Mesenteric fat pad (tissue), 1 donor: Measurements from ENCODE around the gene MRPL36. TPM values are rescaled to one million over a fixed set of nuclear protein-coding genes. Genes with fewer than 3 reads are reported as not detected.

Source experiments
- DNase-seq: peaks from one replicate; pipeline ENCODE4 v3.0.0-alpha.2; 2020; ENCODE audit warnings: low spot score
- total RNA-seq: library from RNA; stranded (reverse); fragmentation: NEBNext Ultra II Directional; extraction: Animal tissue kit (Norgen Biotek cat#: 25700); gene quantifications from one replicate; pipeline ENCODE4 v1.2.1, GENCODE V29; 2021
- donor health status: DM: yes; HTN: yes; CAD: no.

Gene MRPL36
- total RNA-seq, 1 donor from 2014 or later = 50.4 TPM

DNA sequence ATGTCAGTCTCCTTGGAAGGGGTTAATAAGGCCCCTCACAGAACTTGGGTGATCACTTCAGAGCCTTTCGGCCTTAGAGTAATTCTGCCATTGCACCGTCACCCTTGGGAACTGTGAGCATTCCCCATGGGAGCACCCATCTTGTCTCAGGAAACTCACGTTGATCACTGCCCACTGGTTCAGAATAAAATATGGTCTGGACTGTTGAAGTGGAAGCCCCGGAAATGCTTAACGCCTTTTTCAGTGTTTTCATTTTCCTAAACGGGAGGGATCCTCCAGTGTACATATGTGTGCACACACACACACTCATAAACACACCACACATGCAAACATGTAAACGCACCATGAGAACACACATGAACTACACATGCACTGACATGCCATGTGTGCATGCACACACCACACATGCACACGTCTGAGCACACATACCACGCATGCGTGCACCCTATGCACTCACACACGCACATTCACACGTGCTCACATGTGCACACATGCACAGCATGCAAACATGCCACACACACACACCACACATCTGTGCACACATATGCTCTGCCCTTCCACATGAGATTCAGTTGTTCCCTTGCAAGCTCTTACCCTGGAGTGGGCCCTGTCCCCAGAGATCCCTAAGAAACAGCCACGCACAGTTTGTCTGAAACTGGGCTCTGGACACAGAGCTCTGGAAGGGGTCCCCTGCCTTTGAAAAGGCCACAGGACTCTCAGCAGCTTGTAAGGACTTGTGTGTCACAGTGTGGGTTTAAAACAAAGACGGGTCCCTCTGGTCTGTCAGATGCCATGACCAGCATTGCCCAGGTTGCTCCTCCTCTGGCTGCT, 17.0 kb downstream of the MRPL36 start:
- DNase-seq = no peak

DNA sequence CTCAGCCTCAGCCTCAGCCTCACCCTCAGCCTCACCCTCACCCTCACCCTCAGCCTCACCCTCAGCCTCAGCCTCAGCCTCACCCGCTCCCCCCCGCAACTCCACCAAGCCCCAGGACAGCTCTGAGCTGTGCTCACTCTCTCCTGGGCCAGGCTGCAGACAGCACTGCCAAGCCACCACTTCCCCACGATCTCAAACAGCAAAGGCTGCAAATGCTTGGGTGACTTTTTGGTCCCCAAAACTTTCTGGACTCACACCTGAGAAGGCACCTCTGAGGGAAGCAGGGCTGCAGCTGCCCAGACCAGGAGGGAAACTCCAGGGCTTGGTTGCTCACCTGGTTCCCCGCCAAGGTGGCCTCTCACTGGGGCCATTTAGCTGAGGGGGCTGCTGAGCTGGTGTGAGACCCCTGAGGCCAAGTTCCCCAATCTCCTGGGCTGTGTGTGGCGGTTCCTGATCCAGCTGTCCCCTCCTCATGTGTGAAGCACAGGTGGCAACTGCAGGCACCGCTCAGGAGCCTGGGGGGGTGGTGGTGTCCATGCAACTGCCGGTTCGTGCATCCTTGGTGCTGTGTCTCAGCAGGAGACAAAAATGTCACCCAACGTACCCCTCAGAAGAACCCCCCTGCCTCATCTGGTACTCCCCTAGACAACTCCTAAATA, 17.8 kb downstream of the MRPL36 start:
- DNase-seq = no peak

DNA sequence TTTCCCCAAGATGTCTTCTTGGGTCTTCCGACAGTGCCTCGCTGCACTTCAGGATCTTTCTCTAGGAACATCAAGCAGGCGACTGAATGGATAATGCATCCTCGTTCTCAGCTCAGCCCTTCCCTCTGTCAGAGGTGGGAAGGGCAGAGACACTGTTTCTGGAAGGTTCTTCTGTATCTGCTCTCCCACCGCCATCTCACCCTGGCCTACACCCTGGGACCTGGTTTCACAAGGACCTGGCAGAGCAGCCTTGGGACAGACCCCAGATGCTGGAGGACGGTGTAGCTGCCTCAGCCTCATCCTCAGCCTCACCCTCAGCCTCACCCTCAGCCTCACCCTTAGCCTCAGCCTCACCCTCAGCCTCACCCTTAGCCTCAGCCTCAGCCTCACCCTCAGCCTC, 18.5 kb downstream of the MRPL36 start:
- no peak for DNase-seq

DNA sequence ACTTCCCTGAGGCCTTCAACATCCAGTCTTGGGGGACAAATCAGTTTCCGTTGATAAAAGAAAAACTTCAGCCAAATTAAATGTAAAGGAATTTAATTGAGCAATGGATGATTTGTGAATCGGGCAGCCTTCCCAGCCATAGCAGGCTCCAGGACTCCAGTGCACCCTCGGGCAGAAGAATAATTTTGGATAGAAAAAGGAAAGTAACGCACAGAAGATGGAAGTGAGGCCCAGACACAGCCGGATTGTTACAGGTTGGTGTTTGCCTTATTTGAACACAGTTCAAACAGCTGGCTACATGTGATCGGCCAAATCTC, 19.1 kb downstream of the MRPL36 start:
- DNase-seq = no peak

DNA sequence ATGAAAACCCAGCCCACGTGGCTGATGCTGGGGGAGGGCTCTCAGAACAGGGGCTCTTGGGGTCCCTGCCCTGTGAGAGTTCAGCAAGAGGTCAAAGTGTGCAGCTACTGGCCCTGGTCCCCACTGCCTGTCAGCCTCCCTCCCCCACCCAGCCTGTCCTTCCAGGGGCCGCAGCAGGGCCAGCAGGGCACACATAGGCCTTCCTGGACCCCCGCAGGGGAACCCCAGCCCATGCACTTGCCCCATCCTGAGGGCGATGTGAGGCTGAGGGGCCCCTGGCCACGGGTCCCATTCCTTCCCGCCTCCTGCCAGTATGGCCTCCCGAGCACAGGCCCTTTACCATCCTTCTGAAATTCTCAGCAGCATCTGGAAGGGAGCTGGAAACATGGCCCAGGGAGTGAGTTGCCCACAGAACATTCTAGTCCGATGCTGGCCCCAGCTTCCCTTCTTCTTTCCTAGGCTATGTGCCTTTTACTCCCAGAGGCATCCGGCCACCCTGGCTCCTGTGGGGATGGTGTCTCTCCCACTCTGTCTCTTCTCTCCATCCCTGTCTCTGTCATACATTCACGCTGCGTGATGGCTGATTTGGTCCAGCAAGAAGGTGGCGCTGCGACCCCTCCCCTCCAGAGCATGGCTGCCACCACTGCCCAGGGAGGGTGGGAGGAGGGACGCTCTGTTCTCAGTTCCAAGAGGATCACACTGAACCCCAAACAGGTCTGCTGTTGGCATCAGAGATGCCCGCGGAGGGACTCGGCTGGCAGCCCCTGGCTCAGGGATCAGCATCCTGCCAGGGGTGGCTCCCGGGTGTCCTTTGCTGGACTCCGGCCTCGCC, 19.6 kb downstream of the MRPL36 start:
- no peak for DNase-seq

DNA sequence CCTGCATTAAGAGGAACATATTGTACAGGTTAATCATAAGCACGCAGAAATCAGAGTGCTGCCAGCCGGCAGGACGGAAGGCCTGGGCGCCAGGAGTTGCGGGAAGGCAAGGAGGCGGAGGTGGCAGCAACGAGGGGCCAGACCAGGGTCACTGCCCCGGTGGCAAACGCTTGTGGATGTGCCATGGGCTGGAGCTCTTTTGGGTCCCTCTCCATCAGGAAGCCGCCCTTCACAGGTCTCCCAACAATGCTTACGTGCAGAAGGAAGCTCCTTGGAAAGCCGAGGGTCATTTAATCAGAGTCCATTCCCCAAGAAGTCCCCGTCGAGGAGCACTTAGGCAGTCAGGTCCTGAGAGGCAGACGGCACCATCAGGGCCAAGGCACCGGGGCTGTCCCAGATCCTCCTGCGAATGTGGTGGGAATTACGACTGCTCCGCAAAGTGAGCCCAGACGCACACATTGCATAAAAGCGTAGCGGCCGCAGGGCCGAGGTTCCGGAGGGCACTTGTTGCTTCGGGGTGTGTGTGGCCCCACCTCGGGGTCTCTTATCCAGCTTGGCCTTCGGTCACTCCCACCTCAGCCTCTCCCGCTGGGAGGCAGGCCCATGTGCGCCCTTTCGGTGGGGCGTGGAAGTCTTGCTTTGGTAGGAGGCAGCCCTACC, 20.5 kb downstream of the MRPL36 start:
- DNase-seq = no peak

DNA sequence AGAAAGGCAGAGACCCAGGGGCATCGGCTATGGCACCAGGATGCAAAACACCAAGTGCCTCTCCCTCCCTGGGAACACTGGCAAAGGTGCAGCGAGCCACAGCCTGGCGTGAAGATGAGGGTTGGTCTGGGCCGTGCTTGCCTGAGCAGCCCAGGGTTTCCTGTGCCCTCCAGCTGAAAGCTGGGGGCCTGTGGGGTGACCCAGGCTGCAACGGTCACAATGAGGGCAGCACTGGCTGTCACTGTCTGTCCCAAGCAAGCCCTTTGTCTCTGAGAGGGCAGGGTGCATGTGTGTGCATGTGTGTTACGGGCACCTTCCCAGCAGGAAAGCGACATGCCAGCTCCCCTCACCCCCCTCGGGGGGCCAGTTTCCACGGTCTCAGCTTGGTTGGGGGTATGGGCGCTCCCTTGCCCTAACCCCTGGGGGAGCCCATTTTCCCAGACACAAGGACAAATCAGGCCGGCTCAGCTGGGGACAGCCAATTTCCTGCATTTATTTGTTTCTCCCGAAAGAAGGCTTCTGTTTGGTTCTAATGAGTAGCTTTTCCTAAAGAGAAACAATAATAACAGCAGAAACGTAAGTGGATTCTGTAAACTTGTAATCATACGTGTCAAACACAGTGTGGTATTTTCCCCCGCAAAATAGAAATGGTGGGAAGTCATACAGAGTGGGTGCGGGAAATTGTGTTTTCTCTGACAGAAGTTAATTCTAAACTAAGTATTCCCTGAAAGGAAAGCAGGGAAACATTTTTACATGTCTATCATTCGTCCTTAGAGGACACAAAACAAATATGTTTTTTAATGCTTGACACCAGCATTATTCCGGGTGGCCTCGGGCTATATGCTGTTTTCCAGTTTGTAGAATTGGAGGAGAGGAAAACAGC, 21.3 kb downstream of the MRPL36 start:
- DNase-seq = no peak

DNA sequence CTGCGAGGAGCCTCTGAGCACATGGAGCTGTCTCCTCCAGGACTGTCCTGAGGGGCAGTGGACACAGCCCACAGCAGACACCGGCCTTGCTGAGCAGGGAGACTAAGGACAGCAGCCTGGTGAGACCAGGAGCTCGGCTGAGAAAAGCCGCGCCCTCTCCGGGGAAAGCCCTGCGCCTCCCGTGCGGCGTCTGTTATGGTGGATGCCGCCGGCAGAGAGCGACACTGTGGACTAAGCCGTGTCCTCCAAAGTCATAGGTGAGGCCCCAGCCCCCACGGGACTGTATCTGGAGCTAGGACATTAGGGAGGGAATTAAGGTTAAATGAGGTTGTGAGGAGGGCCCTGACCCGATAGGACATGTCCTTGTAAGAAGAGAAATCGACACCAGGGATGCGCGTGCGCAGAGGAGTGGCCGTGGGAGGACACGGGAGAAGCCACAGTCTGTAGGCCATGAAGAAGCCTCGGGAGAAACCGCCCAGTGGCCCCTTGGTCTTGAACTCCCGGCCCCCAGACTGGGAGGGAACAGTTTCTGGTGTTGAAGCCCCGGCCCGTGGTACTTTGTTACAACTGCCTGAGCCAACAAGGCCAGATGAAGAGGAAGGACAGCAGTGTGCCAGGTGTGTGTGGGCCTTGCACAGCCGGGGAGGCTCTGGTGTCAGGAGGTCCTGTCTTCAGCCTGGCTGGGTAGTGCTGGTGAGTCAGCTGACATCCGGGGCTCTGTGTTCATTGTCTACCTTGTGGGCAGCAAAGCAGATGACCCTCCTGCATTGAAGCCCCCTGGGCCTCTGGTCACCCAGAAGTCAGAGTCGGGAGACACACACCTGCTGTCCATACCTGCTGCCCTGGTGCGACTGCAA, 22.1 kb downstream of the MRPL36 start:
- DNase-seq = no peak

DNA sequence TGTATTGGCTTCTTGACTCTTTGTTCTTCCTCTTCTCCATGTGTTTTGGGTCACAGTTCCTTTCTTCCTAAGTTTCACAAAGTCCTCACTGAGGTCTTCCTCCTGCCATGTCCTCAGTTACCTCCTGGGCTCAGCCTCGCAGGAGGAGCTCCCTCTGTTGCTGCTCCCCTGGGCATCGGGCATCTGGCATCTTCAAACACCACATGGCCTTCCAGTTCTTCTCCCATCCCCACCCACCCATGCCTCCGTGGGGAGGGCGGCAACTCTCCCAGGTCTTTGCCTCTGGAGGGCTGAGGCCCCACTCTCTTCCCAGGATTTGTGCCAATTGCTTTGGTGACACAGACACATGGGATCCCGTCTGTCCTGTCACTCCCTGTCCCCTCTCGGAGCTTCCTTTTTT, 22.8 kb downstream of the MRPL36 start:
- no peak for DNase-seq

DNA sequence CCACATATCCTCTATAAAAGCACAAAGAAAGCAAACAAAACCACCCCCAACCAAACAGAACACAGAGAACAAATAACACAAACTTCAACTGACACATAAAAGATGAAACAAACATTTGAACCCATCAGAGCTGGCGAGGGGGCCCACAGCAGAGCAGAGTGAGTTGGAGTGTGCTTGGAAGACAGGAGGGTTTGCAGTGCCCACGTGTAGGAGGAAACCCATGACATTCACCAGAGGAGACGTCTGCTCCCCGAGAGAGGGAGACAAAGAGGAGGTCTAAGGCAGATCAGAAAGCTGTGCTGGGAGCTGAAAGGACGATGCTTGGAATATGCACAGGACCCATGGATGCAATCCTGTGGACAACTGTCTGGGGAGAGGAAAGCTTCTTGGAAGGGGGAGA, 27.0 kb downstream of the MRPL36 start:
- DNase-seq = no peak

DNA sequence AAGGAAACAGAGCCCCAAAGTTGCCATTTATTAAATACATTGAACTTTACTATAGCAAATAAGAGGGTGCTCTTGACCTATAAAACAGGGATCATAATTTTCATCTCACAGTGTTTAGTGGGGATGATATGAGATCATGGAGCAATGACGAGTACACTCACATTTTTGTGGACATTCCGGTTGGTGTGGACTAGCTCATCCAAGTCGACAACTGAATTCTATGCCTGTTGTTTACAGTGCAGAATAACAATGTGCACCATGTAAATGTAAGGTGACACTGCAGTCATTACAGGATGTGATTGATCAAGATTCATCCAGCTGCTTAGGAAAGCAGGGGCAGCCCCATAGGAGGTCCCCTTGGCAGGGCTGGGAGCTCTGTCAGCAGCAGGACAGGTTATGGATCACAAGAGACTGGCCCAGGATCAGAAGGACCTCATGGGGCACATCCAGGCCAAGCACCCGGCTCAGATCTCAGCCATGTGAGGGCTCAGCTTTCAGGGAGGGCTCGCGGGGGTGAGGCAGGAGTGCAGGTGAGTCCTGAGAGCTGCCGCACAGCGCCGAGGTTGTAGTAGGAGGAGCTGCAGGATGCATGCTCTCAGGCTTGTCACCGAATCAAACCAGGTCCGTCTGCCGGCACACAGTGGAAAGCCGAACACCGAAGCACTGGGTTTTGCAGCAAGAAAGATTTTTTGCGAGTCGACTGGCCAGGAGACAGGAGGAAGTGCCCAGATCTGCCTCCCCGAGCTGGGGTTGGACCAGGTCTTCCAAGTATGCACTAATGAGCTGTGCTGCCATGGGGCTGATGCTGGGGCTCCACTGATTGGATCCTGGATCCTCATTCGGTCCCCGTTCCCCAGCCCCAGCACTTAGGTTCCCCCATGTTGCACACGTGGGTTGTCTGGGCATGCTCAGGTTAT, 28.2 kb downstream of the MRPL36 start:
- DNase-seq = no peak

DNA sequence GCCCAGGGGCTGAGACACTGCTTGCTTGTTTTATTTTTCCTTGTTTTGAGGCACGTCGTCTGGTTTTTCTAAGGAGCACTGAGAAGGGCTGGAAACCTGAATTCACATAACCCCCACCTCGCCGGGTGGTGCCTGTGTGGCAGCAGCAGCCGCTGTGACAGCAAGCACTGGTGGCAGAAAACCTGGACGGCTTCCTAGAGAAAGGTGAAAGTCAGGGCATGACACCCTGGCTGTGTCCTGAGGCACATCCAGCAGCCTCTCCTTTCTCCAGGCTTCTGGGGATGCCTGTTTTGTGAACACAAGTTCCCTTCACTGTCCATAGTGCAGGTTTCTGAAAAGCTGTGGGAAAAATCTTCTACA, 29.2 kb downstream of the MRPL36 start:
- DNase-seq = no peak

DNA sequence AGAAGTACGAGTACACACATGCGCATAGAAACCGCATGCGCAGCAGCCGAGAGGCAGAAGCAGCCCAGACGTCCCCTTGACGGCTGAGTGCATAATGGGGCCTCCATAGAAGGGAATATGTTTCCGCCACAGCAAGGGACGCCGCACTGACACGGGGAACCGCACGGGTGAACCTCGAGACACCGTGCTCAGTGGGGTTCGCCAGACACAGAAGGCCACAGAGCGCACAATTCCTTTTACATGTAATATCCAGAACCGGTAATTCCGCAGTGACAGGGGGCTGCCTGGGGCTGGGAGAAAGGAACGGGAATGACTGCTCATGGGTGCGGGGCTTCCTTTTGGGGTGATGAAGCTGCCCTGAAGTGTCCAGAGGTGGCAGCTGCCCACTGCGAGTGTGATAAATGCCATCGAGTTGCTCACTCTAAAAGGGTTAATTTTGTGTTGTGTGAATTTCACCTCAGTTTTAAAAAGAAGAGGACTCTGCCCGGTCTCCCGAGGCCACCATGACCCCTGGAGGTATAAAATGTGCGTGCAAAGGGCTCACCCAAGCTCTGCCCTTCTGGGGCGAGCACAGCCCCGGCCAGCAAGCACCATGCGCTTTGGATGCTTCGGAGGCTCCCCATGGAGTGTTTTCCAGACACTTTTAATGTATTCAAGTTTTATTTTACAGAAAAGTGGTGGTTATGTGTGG, 29.7 kb downstream of the MRPL36 start:
- DNase-seq = no peak

DNA sequence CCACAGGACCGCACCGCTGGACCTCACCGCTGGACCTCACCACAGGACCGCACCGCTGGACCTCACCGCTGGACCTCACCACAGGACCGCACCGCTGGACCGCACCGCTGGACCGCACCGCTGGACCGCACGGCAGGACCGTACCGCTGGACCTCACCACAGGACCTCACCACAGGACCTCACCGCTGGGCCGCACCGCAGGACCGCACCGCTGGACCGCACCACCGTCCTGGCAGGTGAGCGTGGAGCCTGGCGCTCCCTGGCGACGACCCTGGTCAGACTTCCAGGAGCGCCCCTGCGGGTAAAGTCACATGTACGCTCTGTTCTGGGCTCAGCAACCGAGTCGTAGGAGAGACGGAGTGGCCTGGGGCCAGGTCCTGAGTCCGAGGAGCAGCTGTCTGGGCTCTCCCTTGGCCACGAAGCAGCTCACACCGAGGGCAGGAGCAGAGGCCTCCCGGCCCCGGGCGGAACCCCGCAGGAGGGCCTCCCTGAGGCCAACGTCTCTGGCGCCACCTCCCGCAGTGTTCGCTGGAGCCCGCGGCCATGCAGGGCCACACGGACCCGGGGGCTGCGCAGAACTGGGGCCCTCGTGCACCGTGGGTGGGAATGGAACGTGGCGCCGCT, 30.5 kb downstream of the MRPL36 start:
- DNase-seq = no peak

DNA sequence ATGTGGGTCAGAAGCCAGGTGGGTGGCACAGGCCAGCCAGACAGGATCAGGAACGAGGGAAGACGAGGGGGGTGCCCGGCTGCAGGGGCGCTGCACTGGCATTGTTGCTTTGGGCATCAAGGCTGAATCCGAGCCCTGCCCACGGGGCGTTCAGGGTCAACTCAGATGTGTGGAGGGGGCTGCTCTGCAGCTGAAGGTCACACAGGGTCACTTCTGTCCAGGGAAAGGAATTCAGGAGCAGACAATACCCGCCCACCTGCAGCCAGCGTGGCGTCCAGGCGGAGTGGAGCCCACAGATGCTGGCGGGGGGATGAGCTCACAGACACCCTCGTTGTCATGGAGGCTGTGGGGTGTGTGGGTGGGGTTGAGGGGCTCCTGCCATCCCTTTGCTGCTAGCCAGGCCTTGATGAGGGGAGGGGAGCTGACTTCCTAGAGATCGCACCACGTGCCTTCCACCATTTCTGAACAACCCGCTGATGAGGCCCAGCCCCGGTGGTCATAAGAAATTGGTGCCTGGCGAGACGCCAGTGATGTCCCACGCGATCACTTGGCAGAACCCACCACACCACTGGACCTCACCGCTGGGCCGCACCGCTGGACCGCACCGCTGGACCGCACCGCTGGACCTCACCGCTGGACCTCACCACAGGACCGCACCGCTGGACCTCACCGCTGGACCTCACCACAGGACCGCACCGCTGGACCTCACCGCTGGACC, 31.2 kb downstream of the MRPL36 start:
- DNase-seq = no peak

DNA sequence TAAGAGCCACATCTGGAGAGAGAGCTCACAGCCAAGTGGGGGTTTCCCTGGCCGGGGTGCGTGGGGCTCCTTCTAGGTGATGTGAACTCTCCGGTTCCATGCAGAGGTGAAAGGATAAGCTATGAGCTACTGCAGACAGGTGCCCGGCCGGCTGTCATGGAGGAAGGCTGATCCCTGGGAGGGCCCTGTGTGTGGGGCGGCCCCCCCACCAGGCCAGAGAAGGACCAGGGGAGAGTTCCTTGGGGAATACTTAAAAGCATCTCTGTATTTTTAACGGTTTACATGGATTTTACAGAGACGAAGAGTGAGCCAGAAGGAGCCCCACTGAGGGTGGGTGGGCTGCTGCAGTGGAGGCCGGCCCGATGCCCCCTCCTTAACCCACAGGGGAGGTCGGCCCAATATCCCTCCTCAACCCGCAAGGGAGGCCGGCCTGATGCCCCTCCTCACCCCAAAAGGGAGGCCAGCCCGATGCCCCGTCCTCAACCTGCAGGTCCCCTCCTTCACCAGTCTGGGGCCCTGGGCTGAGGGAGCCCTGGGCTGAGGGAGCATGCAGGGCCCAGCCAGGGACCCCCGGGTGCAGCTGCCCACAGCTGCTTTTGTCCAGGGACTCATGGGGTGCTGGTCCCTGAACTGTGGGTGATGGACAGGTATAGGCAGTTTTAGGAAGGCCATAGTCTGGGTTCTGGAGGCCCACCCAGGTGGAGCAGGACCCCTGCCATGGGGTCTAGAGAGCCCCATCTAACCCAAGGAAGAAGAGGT, 31.9 kb downstream of the MRPL36 start:
- no peak for DNase-seq
